SH-SY5Y (cell line): ENCODE measurements around the gene FRMD4A.

ENCODE experiments used
- GATA2 ChIP-seq: IDR thresholded peaks from 2 replicates; pipeline ENCODE4 v1.6.1; 2011; ENCODE audit warnings: mild to moderate bottlenecking, low read depth, low read length
- GATA3 ChIP-seq: IDR thresholded peaks from 2 replicates; pipeline ENCODE4 v1.6.1; 2011; ENCODE audit warnings: low read depth, mild to moderate bottlenecking, low read length, moderate library complexity

GRCh38 chr10:14366760-14367159 lies 36.0 kb upstream of the FRMD4A start:
- TF ChIP-seq GATA3 (no peak), GATA2 (no peak)
